Peyer's patch (tissue), 4 donors: Measurements from ENCODE around the gene SAMD13. TPM values are rescaled to one million over a fixed set of nuclear protein-coding genes. Genes with fewer than 3 reads are reported as not detected.

ENCODE experiments used
- DNase-seq, 3 donors: peaks; one replicate each; pipeline ENCODE4 v3.0.0-alpha.2; 2017 to 2019
- H3K27ac ChIP-seq, 4 donors: fragments of 200-600 bp; sonication (generic); one replicate each; pipeline ENCODE4 v1.5.1; 2016 to 2019
- H3K27me3 ChIP-seq, 2 donors: fragments of 200-600 bp; sonication (generic); one replicate each; pipeline ENCODE4 v1.5.1; 2019
- H3K36me3 ChIP-seq, 3 donors: fragments of 200-600 bp; sonication (generic); one replicate each; pipeline ENCODE4 v1.5.1; 2016 to 2019
- H3K4me1 ChIP-seq, 4 donors: fragments of 200-600 bp; sonication (generic); one replicate each; pipeline ENCODE4 v1.5.1; 2016 to 2019
- H3K4me3 ChIP-seq, 4 donors: fragments of 200-600 bp; sonication (generic); 1 replicate in 3 of 4; 2 replicates in 1 of 4; pipeline ENCODE4 v1.5.1; 2016 to 2019; ENCODE audit warnings: mild to moderate bottlenecking in 1 of 4
- H3K9me3 ChIP-seq, 4 donors: fragments of 200-600 bp; sonication (generic); one replicate each; pipeline ENCODE4 v1.5.1; 2016 to 2019; ENCODE audit warnings: mild to moderate bottlenecking in 1 of 4
- CTCF ChIP-seq, 6 experiments: fragments of 450-650 bp in 4 of 6; fragments of 200-600 bp in 2 of 6; sonication (generic) in 1 of 6; IDR thresholded peaks; one replicate each; pipeline ENCODE4 v1.5.1; 2017 to 2019; ENCODE audit warnings: antibody characterized with exemption in 6 of 6, mild to moderate bottlenecking in 3 of 6, moderate library complexity in 1 of 6
- POLR2A ChIP-seq, 2 donors: fragments of 450-650 bp; IDR thresholded peaks; one replicate each; pipeline ENCODE4 v1.5.1; 2017; ENCODE audit warnings: antibody characterized with exemption in 2 of 2, mild to moderate bottlenecking in 2 of 2, moderate library complexity in 2 of 2
- total RNA-seq, 4 donors: library from RNA; depleted of rRNA; stranded (reverse); fragments of >200 nt; gene quantifications; one replicate each; pipeline ENCODE4 v1.1.0, GENCODE V29; 2016

Gene SAMD13
- total RNA-seq, 4 donors from 2014 or later: 1.1 to 3.5 (median 2.3) TPM

GRCh38 chr1:84299536-84300170 lies 1.9 kb upstream of the SAMD13 start:
- Histone ChIP-seq H3K27me3 (no peaks in the 10 kb centered on the region), H3K4me3 (peak overlapping the region in 3 of 4 donors; percentile 84 to 94 (median 87)), H3K27ac (peak overlapping the region in 3 of 4 donors; percentile 86 to 99 (median 96)), H3K4me1 (peaks cover 0 to 31% (median 3%) of the 10 kb centered on the region in 4 donors), H3K9me3 (no peaks in the 10 kb centered on the region), H3K36me3 (no peaks in the 10 kb centered on the region)
- DNase-seq: no peak
- TF ChIP-seq CTCF (IDR thresholded peaks at IDR 0.05) (no peak), POLR2A (IDR thresholded peaks at IDR 0.05) (no peak)

GRCh38 chr1:84300501-84300900 lies 1.0 kb upstream of the SAMD13 start:
- no peaks in the 10 kb centered on the region for H3K27me3 ChIP-seq
- H3K27ac ChIP-seq: peak overlapping the region in 2 of 4 donors; percentile 96 to 99
- H3K36me3 ChIP-seq: no peaks in the 10 kb centered on the region
- H3K4me1 ChIP-seq: peaks cover 0 to 31% (median 3%) of the 10 kb centered on the region in 4 donors
- H3K4me3 ChIP-seq: peak overlapping the region in 1 of 4 donors; percentile 94
- H3K9me3 ChIP-seq: no peaks in the 10 kb centered on the region
- DNase-seq: no peak
- TF ChIP-seq CTCF (IDR thresholded peaks at IDR 0.05): no peak
- no peak for TF ChIP-seq POLR2A (IDR thresholded peaks at IDR 0.05)

GRCh38 chr1:84301785-84302385 lies 377 bp downstream of the SAMD13 start:
- Histone ChIP-seq H3K27me3 (no peaks in the 10 kb centered on the region), H3K27ac (peak overlapping the region in 3 of 4 donors; percentile 25 to 99 (median 73)), H3K4me3 (peak overlapping the region in 2 of 4 donors; percentile 41 to 44), H3K9me3 (no peaks in the 10 kb centered on the region), H3K4me1 (peaks cover 0 to 31% (median 3%) of the 10 kb centered on the region in 4 donors), H3K36me3 (no peaks in the 10 kb centered on the region)
- TF ChIP-seq CTCF (IDR thresholded peaks at IDR 0.05): no peak
- no peak for TF ChIP-seq POLR2A (IDR thresholded peaks at IDR 0.05)
- no peak for DNase-seq

- H3K27me3 ChIP-seq: no peaks in the 10 kb centered on the region
- no peak for DNase-seq
- TF ChIP-seq CTCF (IDR thresholded peaks at IDR 0.05) (no peak), POLR2A (IDR thresholded peaks at IDR 0.05) (no peak)
- peak overlapping the region in 3 of 4 donors; percentile 19 to 44 (median 41) for H3K4me3 ChIP-seq
- peak overlapping the region in 3 of 4 donors; percentile 54 to 99 (median 72) for H3K27ac ChIP-seq
- H3K36me3 ChIP-seq: no peaks in the 10 kb centered on the region
- H3K4me1 ChIP-seq: peaks cover 0 to 28% (median 3%) of the 10 kb centered on the region in 4 donors
- H3K9me3 ChIP-seq: peaks cover 0 to 5% (median 0%) of the 10 kb centered on the region in 4 donors
These were observed 1.9 kb downstream of the SAMD13 start for GRCh38 chr1:84303314-84303830.

- TF ChIP-seq POLR2A (IDR thresholded peaks at IDR 0.05) (no peak), CTCF (IDR thresholded peaks at IDR 0.05) (no peak)
- Histone ChIP-seq H3K27me3 (no peaks in the 10 kb centered on the region), H3K9me3 (peaks cover 0 to 5% (median 0%) of the 10 kb centered on the region in 4 donors), H3K27ac (no peak overlapping the region), H3K36me3 (no peaks in the 10 kb centered on the region), H3K4me3 (no peak overlapping the region), H3K4me1 (peaks cover 0 to 10% (median 0%) of the 10 kb centered on the region in 4 donors)
- no peak for DNase-seq
These were observed 5.9 kb downstream of the SAMD13 start for GRCh38 chr1:84307398-84307797.
